ENCODE data around the gene APCS.

The APCS gene

GRCh38 chr1:159587461-159587951, at the start of gene APCS:
TSS of gene APCS (plus strand) at chr1:159587826. CDS start at chr1:159587922, 96 bp downstream.
- no peak within 1 kb of the TSS for H3K4me3 ChIP-seq (ENCODE audit: low read depth, low read length)
- TF ChIP-seq CTCF (IDR thresholded peaks at IDR 0.05; ENCODE audit: low read depth, low read length): no peak

GRCh38 chr1:159548126-159548525, 39.5 kb upstream of the APCS start:
- TF ChIP-seq CTCF (IDR thresholded peaks at IDR 0.05; ENCODE audit: low read depth, low read length): no peak
- no peak overlapping the region for H3K4me3 ChIP-seq (ENCODE audit: low read depth, low read length)

GRCh38 chr1:159554261-159554660, 33.4 kb upstream of the APCS start:
- TF ChIP-seq CTCF (IDR thresholded peaks at IDR 0.05; ENCODE audit: low read depth, low read length): no peak
- H3K4me3 ChIP-seq (ENCODE audit: low read depth, low read length): no peak overlapping the region

GRCh38 chr1:159554696-159555095, 32.9 kb upstream of the APCS start:
- H3K4me3 ChIP-seq (ENCODE audit: low read depth, low read length): no peak overlapping the region
- TF ChIP-seq CTCF (IDR thresholded peaks at IDR 0.05; ENCODE audit: low read depth, low read length): no peak

- no peak for TF ChIP-seq CTCF (IDR thresholded peaks at IDR 0.05; ENCODE audit: low read depth, low read length)
- H3K4me3 ChIP-seq (ENCODE audit: low read depth, low read length): no peak overlapping the region
Observed at GRCh38 chr1:159556931-159557369, 30.7 kb upstream of the APCS start.

- no peak overlapping the region for H3K4me3 ChIP-seq (ENCODE audit: low read depth, low read length)
- no peak for TF ChIP-seq CTCF (IDR thresholded peaks at IDR 0.05; ENCODE audit: low read depth, low read length)
Observed at GRCh38 chr1:159560599-159560998, 27.0 kb upstream of the APCS start.

- no peak overlapping the region for H3K4me3 ChIP-seq (ENCODE audit: low read depth, low read length)
- TF ChIP-seq CTCF (IDR thresholded peaks at IDR 0.05; ENCODE audit: low read depth, low read length): no peak
Observed at GRCh38 chr1:159561497-159561896, 26.1 kb upstream of the APCS start.

All from WI38 (cell line).